Transverse colon (tissue), 4 donors: ENCODE measurements around the gene FAM111A. TPM values are rescaled to one million over a fixed set of nuclear protein-coding genes. Genes with fewer than 3 reads are reported as not detected.
"Not testable (repeated sequence)": the region's sequence is repeated elsewhere in the genome, so short reads cannot be mapped to it uniquely, and the experiment has no call there.

Experiments used
- DNase-seq: peaks from one replicate; pipeline ENCODE4 v3.0.0-alpha.2; 2019
- H3K27ac ChIP-seq, 4 donors: fragments of 200-600 bp; sonication (generic); 2 replicates each; pipeline ENCODE4 v1.5.1; 2016 to 2018; ENCODE audit warnings: inconsistent platforms in 4 of 4
- H3K27me3 ChIP-seq: fragments of 200-600 bp; sonication (generic); 2 replicates; pipeline ENCODE4 v1.5.1; 2017; ENCODE audit warnings: inconsistent platforms
- H3K36me3 ChIP-seq, 4 donors: fragments of 200-600 bp; sonication (generic); 2 replicates each; pipeline ENCODE4 v1.5.1; 2017 to 2019; ENCODE audit warnings: inconsistent platforms in 4 of 4
- H3K4me1 ChIP-seq, 4 donors: fragments of 200-600 bp; sonication (generic); 2 replicates each; pipeline ENCODE4 v1.5.1; 2017 to 2020; ENCODE audit warnings: inconsistent platforms in 4 of 4
- H3K4me3 ChIP-seq, 4 donors: fragments of 200-600 bp; sonication (generic); 1 replicate in 1 of 4; 2 replicates in 3 of 4; pipeline versions ENCODE4 v1.5.1 to v1.6.1; 2017 to 2019; ENCODE audit warnings: inconsistent platforms in 4 of 4
- H3K9me3 ChIP-seq, 2 donors: fragments of 200-600 bp; sonication (generic); 2 replicates each; pipeline ENCODE4 v1.5.1; 2017 to 2019; ENCODE audit warnings: inconsistent platforms in 2 of 2
- CTCF ChIP-seq, 5 experiments: fragments of 200-600 bp in 3 of 5; fragments of 450-650 bp in 2 of 5; sonication (generic) in 3 of 5; IDR thresholded peaks; 1 replicate in 2 of 5; 2 replicates in 3 of 5; pipeline ENCODE4 v1.5.1; 2016 to 2017; ENCODE audit warnings: antibody characterized with exemption in 5 of 5, inconsistent platforms in 3 of 5, mild to moderate bottlenecking in 2 of 5, moderate library complexity in 1 of 5
- EP300 ChIP-seq: sonication (generic); formaldehyde crosslinking; IDR thresholded peaks from one replicate; pipeline ENCODE4 v1.6.1; 2017; ENCODE audit warnings: antibody characterized with exemption, low read depth
- POLR2A ChIP-seq: fragments of 450-650 bp; IDR thresholded peaks from one replicate; pipeline ENCODE4 v1.6.1; 2016; ENCODE audit warnings: antibody characterized with exemption, mild to moderate bottlenecking, moderate library complexity
- POLR2AphosphoS5 ChIP-seq, 3 donors: sonication (generic); formaldehyde crosslinking; IDR thresholded peaks; one replicate each; pipeline ENCODE4 v1.6.1; 2016; ENCODE audit warnings: antibody characterized with exemption in 3 of 3
- WGBS, 2 donors: methylation state at CpG; one replicate each; pipeline ENCODE4 v1.1.5; 2018; ENCODE audit warnings: low coverage in 1 of 2; 5-methylcytosine and 5-hydroxymethylcytosine counted together
- in situ Hi-C, 4 donors: fragments of 200-750 bp; cut with MboI; loops; one replicate each; pipeline versions ENCODE4 v1.15.0 to v1.15.1; 2017; ENCODE audit warnings: low sequenced_read_pairs in 3 of 4, low pct_ligation_motif_present in 1 of 4, low pct_unique_long_range_greater_than_20kb in 1 of 4
- intact Hi-C: fragments of 100-400 bp; cut with DNase I; formaldehyde crosslinking; loops from one replicate; pipeline ENCODE4 v1.15.1; 2023; ENCODE audit warnings: low total_unique reads
- total RNA-seq, 4 donors: library from RNA; depleted of rRNA; stranded (reverse); fragments of >200 nt; gene quantifications; one replicate each; pipeline ENCODE4 v1.1.0, GENCODE V29; 2016

Gene FAM111A, protein sequence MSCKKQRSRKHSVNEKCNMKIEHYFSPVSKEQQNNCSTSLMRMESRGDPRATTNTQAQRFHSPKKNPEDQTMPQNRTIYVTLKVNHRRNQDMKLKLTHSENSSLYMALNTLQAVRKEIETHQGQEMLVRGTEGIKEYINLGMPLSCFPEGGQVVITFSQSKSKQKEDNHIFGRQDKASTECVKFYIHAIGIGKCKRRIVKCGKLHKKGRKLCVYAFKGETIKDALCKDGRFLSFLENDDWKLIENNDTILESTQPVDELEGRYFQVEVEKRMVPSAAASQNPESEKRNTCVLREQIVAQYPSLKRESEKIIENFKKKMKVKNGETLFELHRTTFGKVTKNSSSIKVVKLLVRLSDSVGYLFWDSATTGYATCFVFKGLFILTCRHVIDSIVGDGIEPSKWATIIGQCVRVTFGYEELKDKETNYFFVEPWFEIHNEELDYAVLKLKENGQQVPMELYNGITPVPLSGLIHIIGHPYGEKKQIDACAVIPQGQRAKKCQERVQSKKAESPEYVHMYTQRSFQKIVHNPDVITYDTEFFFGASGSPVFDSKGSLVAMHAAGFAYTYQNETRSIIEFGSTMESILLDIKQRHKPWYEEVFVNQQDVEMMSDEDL
- 10 to 100 TPM; 17.6 to 62.1 (median 26.2) TPM for total RNA-seq

DNA sequence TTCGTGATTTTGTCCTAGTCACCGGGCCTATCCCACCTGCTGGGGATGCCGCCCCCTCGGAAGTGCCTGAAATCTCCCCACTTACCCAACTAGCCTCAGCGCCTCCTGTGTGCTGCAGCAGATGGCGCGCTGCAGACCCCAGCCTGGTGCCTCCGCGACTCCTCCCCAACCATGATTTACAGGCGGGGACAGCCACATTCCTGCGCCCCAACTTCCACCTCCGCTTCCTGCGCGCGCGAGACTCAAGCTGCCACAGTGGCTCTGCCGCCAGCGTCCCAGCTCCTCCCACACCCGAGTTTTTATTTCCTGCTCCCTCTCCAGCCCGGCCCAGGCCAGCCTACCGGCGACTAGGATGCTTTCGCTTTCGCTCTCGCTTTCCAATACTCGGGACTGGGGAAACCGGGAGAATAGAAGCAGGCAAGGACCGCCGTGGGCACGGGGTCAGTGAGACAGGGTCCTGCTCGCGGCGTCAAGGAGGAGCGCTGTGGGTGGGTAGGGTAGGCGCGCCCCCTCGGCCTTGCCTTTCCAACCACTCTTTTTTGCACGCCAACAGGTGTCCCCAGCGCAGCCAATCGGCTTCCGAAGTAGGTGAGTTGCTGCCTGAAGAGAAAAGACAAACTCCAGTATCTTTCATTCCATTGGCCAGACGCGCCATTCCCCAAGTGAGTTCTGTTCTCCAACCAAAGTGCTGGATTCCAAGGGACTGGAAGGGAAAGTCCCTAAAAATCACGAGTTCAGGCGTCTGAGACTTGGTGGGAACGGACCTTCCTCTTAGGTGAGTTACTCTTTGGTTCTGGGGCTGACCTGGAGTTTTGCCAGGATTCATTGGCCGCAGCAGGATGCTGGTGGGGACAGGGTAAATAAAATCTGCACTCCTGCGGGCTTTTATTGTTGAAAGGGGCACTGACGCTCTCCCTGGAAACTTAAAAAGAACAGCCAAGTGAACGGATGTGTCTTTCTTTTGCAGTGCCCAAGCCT is at the start of gene FAM111A:
FAM111A (plus strand) TSS at position 327 of the 978 bp plus-strand sequence. CDS start 6,017 bp downstream, outside the sequence.
- peaks cover 0 to 44% (median 22%) of the 10 kb centered on the region in 4 donors for H3K4me1 ChIP-seq
- TF ChIP-seq POLR2AphosphoS5 (IDR thresholded peaks at IDR 0.05) (peak; percentile 49 to 79 (median 71)), POLR2A (peak; percentile 66), EP300 (no peak), CTCF (IDR thresholded peaks at IDR 0.05) (peak in 1 of 5 experiments; percentile 35)
- no peaks in the 10 kb centered on the region for H3K27me3 ChIP-seq
- H3K27ac ChIP-seq = peak within 1 kb of the TSS; percentile 91 to 95 (median 94)
- H3K36me3 ChIP-seq = no peaks in the 10 kb centered on the region
- no peaks in the 10 kb centered on the region for H3K9me3 ChIP-seq
- intact Hi-C loops = no loop called here
- 0% methylated on average over 5 to 50 of the region's 50 CpGs for WGBS, 2 donors
- H3K4me3 ChIP-seq = peak within 1 kb of the TSS; percentile 42 to 77 (median 64)
- peak; percentile 93 for DNase-seq
- in situ Hi-C loops = loop anchor here in 1 of 4 donors (10.0 kb wide), 1 partner anchor 568 kb away; the partner anchor contains the start of genes LPXN and ZFP91

DNA sequence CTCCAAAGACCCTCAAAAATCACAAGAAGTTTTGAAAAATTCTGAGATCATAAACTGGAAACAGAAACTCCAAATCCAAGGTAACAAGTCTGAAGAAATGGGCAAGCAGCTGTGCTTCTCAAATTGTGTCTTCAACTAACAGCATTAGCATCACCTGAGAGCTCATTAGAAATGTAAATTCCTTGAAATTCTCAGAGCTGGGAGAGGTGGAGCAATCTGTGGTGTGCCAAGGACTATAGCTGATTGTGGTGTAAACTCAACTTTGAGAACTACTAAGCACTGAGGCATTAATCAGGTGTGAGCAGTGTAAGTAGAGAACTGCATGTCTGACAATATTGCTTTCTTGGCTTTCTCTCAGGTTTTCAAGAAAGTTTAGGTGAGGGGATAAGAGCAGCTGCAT is 49.1 kb upstream of the FAM111A start:
- H3K9me3 ChIP-seq, H3K36me3 ChIP-seq, H3K27ac ChIP-seq, H3K4me1 ChIP-seq, intact Hi-C loops, in situ Hi-C loops, DNase-seq, H3K4me3 ChIP-seq, H3K27me3 ChIP-seq: not testable (repeated sequence)

DNA sequence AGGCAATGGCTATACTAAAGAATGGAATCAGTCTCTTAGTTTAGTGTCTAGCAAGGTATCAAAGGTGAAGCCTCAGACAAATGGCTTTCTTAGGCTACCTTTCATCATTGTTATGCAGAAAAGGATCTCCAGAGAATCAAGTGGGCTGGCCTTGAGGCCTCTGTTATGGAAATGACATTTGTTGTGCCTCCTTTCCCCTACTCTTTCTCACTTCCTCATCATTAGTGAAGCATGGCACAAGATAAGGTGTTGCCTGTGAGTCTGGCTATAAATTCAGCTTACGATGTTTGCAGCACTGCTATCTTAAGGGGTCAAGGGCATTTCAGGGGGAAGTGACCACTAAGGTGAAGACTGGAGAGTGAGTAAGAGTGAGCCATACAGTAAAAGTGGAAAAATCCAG is 47.4 kb upstream of the FAM111A start:
- H3K27me3 ChIP-seq, H3K36me3 ChIP-seq, DNase-seq, H3K9me3 ChIP-seq, in situ Hi-C loops, H3K4me1 ChIP-seq, H3K27ac ChIP-seq, H3K4me3 ChIP-seq: not testable (repeated sequence)
- intact Hi-C loops = loop anchor here (5.0 kb wide), 1 partner anchor 37 kb away; no protein-coding TSS in a partner anchor
- 38 to 39% methylated on average over 1 of the region's 1 CpG for WGBS, 2 donors

DNA sequence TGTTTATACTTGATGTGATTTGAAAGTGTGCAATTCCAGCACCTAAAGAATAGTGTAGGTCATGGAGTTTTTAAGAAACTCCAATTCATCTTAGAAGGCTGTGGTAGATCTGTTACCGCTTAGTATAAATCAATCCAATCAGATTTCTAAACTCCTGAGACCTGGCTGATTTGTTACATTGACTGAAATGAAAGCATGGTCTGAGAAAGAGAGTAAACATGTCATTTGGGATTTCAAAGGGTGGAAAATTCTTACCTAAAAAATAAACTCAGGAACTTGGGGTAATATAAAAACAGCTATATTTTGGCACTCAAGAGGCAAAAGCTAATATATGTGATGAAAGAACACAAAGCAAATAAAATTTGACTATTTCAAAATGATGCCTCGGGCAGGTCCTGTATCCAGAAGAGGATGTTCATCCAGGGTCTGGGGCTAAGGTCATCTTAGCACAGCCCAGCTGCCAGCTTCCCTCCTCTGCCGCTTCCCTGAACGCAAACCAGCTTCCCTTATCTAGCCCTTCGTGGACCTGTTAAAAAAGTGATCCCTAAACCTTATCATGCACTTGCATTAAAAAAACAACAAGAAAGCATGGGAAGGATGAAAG is 46.6 kb upstream of the FAM111A start:
- H3K9me3 ChIP-seq, H3K4me3 ChIP-seq, H3K36me3 ChIP-seq, H3K4me1 ChIP-seq, in situ Hi-C loops, H3K27me3 ChIP-seq, H3K27ac ChIP-seq, DNase-seq: not testable (repeated sequence)
- 55 to 78% methylated on average over 4 to 5 of the region's 5 CpGs for WGBS, 2 donors
- intact Hi-C loops = loop anchor here (5.0 kb wide), 1 partner anchor 36 kb away; no protein-coding TSS in a partner anchor

GRCh38 chr11:59097113-59097708 is 45.4 kb upstream of the FAM111A start:
- Histone ChIP-seq H3K4me3 (no peak overlapping the region), H3K9me3 (no peaks in the 10 kb centered on the region), H3K4me1 (peaks cover 0 to 8% (median 5%) of the 10 kb centered on the region in 4 donors), H3K27me3 (peaks cover 10% of the 10 kb centered on the region), H3K27ac (no peak overlapping the region), H3K36me3 (no peaks in the 10 kb centered on the region)
- in situ Hi-C loops (no loop called here), intact Hi-C loops (loop anchor here (5.0 kb wide), 1 partner anchor 35 kb away; no protein-coding TSS in a partner anchor)
- DNase-seq = peak; percentile 75
- TF ChIP-seq CTCF (IDR thresholded peaks at IDR 0.05) = peak; percentile 58 to 68 (median 63)
- TF ChIP-seq EP300 = no peak
- 86 to 92% methylated on average over 5 of the region's 5 CpGs for WGBS, 2 donors

- in situ Hi-C loops, H3K4me1 ChIP-seq, H3K36me3 ChIP-seq, H3K27ac ChIP-seq, H3K4me3 ChIP-seq, DNase-seq, H3K9me3 ChIP-seq: not testable (repeated sequence)
- WGBS, 2 donors = 59 to 68% methylated on average over 8 of the region's 8 CpGs
- peaks cover 11% of the 10 kb centered on the region for H3K27me3 ChIP-seq
- intact Hi-C loops = loop anchor here (5.0 kb wide), 1 partner anchor 34 kb away; no protein-coding TSS in a partner anchor
These were observed 44.7 kb upstream of the FAM111A start for GRCh38 chr11:59097938-59098337.
